GM19023 (cell line): Measurements from ENCODE around the gene MT1F.
"Not testable (repeated sequence)": the region's sequence is repeated elsewhere in the genome, so short reads cannot be mapped to it uniquely, and the experiment has no call there.

Source experiments
- ATAC-seq: cut with Tn5 transposase; IDR thresholded peaks from one replicate; pipeline ENCODE4 v1.9.1; 2021; ENCODE audit warnings: mild to moderate bottlenecking, moderate library complexity; ENCODE audit not compliant: unreplicated experiment

The MT1F gene

DNA sequence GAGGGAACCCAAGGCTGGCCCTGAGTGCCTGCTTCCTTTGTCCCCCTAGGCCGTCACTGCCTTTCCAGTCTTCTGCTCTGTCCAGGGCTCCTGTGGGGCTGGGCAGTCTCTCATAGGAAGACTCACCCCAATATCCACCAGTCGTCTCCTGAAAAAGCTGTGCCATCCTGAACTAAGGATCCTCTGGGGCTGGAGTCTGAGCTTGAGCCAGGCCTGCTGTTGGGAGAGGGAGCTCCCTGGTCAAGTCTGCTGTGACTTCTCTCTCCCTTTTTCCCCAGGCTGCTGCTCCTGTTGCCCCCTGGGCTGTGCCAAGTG, 12.8 kb downstream of the MT1F start:
- no peak for ATAC-seq

DNA sequence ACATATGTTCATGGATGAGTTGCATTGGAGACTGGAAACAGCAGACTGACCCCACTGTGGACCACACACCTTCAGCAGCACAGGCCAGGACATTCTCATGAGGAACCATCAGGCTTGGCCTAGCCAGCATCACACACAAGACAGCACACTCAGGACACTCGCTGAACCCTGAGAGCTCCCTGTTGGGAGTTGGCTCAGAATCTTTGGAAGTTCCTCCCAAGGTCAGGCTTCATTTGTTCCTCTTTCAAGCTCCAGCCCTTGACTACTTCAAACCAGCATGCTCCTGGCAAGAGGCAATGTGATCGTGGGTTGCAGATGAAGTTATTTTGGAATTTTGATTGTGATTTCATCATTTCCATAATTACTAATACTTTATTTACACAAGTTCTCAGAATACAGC, 13.9 kb downstream of the MT1F start:
- not testable (repeated sequence) for ATAC-seq

GRCh38 chr16:56672171-56672570, 14.4 kb downstream of the MT1F start:
- not testable (repeated sequence) for ATAC-seq

GRCh38 chr16:56672761-56673536, 15.2 kb downstream of the MT1F start:
- ATAC-seq: no peak

DNA sequence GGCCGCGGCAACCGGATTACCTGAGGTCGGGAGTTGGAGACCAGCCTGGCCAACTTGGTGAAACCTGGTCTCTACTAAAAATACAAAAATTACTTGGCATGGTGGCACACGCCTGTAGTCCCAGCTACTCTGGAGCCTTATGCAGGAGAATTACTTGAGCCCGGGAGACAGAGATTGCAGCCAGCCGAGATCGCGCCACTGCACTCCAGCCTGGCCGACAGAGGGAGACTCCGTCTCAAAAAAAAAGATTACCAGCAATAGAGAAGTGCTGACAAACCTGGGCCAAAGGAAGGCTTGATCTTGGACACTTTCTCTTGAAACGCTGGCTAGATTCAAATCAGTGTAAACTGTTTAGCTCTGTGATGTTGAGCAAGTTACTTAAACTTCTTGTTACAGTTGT, 16.2 kb downstream of the MT1F start:
- no peak for ATAC-seq

GRCh38 chr16:56674570-56674969, 16.8 kb downstream of the MT1F start:
- ATAC-seq: not testable (repeated sequence)

DNA sequence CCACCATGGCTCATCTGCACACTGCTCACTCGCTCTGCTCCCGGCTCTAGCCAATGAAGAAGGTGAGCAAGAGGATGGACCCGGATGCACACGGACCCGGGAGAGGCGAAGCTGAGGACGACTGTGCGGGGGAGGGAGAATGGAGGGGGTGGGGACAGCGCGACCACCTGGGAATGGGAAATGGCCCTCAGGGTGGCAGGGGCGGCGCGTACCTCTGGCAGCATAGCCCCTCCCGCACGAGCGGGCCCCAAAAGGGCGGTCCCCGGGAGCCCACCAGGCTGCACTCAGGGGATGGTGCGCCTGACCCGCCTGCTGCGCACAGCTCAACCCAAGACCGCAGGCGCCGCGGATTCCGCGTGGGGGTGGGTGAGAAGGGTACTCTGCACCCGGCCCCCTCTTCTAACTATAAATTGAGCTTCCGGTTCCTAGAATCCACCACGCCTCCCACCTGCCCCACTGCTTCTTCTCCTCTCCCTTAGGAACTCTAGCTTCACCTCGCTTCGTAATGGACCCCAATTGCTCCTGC, 18.0 kb downstream of the MT1F start:
- no peak for ATAC-seq

GRCh38 chr16:56677474-56677873, 19.7 kb downstream of the MT1F start:
- ATAC-seq: no peak

DNA sequence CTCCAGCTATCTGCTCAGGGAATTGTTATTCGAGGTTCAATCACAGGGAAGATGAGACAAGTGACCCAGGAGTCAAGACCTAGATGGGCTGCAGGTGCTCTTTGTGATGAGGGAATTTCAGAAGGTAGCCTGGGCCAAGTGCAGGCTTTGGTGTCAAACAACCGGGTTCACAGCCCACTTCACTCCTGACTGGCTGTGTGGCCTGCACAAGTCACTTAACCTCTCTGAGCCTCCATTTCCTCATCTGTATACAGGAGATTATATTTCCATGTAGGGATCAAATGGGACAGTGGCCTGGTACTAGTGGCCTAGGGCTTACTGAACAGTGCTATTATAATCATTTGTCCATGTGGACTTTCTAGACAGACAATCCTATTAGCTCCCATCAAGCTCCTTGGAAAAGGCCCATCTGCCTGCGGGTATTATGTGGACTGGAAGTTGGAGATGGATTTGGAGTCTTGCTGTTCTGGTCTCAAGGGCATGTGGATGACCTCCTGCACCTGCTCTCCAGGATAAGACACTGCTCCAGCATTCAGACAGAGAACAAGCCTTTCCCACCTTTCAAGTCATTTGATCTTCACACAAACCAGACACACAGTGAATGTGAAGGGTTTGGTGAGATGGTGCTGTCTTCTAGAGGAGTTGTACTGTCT, 21.4 kb downstream of the MT1F start:
- no peak for ATAC-seq

- no peak for ATAC-seq
Observed at GRCh38 chr16:56679818-56680217, 22.1 kb downstream of the MT1F start.

GRCh38 chr16:56681939-56682702, 24.4 kb downstream of the MT1F start, which contains the start of gene MT1X:
TSS of gene MT1X (plus strand) at chr16:56682470. CDS start at chr16:56682541, 71 bp downstream.
- ATAC-seq: peak; percentile 99

GRCh38 chr16:56682703-56683397, 25.1 kb downstream of the MT1F start:
- peak; percentile 19 for ATAC-seq

- no peak for ATAC-seq
Observed at GRCh38 chr16:56683424-56684172, 25.8 kb downstream of the MT1F start.

- ATAC-seq: no peak
Observed at GRCh38 chr16:56684256-56684925, 26.6 kb downstream of the MT1F start.

DNA sequence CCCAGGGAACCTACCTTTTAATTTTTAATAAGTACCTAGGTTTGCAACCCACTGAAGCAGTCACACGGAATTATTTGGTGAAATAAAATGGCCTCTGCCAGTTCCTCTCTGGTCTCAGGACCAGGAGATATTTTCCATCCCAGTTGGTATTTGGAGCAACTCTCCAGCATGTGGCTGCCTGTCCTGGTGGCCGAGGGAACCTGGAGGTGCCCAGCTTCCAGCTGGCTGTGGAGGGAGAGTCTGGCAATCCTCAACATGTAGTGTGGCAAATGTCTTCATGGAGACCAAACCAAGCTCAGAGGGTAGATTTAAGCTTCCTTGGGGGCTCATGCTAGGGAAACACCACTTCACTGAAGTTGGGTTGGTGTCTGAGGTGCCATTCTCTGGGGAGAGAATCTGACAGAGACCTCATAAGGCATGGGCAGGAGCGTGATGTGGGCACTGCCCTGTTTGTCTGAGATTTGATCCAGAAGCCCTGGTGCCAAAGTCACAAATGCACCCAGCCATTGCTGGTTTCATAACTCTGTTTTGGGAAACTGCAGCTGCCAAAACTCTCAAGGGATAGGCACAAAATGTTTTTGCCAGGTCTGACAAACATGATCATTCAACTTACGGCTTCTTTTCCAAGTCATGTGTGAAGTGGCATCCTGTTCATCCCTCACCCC, 27.3 kb downstream of the MT1F start:
- ATAC-seq: no peak

DNA sequence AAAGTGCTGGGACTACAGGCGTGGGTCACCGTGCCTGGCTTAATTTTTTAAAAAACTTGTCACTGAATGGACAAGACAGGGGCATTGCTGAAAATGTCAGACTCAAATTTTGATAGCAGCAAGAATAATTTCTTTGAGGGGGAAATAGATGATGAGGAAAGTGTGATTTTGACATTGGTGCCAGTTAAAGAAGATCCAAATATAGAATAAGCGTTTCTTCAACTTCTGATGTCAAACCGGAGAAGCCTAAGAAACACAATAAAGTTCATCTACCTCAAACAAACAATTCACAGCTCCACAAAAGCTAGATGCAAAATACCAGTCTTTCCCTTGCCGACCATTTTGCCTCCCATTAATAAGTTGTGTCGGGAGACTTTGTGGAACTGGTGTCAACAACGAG, 29.0 kb downstream of the MT1F start:
- no peak for ATAC-seq

DNA sequence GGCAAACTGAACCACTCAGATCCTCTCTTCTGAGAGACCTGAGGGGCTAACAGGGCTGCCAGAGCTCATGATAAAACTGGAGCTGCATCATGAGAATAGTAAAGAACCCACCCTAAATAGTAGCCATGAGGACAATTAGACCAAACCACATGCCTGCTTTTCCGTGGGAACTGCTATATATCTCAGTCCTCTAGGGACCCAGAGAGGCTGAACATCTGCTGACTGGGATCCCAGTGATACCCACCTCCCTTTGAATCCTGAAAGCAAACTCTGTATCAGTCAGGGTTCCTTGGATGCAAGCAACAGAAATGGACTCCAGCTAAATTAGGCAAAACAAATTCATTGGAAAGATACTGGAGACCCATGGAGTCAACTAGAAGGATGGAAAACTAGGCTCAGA, 31.0 kb downstream of the MT1F start:
- no peak for ATAC-seq

DNA sequence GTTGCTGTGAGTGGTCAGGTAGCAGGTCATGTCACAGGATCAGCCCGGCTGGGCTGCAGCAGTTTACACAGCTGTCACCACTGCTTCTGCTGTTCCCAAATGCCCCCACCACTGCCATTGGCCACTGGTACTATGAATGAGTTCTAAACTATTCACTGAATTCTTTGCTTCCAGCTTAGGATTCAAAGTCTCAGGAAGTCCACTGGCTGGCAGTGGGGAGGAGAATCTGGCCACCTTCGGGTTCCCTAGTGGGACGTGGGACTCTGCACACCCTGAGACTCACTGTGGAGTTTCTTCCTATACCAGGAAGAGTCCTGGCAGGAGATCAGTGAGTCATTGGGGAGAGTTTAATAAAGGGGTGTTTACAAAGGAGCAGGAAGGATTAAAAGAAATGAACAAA, 31.4 kb downstream of the MT1F start:
- no peak for ATAC-seq

GRCh38 chr16:56690420-56691122, 32.8 kb downstream of the MT1F start:
- ATAC-seq: no peak
